Left hindlimb (tissue), 1 donor: ENCODE measurements around the gene SSPN.

Experiments
- DNase-seq: peaks from one replicate; pipeline ENCODE4 v3.0.0-alpha.2; 2018

The SSPN gene, protein sequence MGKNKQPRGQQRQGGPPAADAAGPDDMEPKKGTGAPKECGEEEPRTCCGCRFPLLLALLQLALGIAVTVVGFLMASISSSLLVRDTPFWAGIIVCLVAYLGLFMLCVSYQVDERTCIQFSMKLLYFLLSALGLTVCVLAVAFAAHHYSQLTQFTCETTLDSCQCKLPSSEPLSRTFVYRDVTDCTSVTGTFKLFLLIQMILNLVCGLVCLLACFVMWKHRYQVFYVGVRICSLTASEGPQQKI

GRCh38 chr12:26195250-26195640 is at the start of gene SSPN:
TSS of gene SSPN (plus strand) at chr12:26195573. CDS start at chr12:26195673, 100 bp downstream.
- DNase-seq = peak; percentile 90

- DNase-seq = no peak
These were observed 47.1 kb upstream of the SSPN start for GRCh38 chr12:26148291-26148690.

DNA sequence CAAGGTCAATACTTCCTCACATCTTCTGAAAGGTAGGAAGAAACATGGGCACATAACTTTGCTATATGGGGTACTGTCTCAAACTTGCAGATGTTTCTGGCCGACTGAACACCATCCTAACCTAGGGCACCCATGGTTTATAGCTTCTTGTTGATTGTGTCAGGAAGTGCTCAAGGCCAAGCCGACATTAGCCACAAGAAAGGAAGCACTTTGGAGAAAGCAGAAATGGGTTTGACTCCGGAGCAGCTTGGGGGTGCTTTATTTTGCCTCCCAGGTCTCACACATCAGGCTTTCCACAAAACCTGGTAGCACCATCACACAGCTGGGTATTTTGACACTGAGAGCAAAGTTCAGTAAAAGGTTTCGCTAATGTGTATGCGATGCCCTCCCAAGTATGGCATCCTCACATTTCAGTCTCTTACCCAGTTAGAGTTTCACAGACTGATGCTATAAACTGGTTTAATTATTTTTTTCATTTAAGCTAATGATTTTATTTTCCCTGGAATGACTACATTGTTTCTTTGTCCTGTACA is 45.3 kb upstream of the SSPN start:
- DNase-seq = no peak

GRCh38 chr12:26150736-26151450 is 44.5 kb upstream of the SSPN start:
- DNase-seq = no peak

GRCh38 chr12:26152507-26153102 is 42.8 kb upstream of the SSPN start:
- DNase-seq = no peak

GRCh38 chr12:26153421-26154154 is 41.8 kb upstream of the SSPN start:
- no peak for DNase-seq

DNA sequence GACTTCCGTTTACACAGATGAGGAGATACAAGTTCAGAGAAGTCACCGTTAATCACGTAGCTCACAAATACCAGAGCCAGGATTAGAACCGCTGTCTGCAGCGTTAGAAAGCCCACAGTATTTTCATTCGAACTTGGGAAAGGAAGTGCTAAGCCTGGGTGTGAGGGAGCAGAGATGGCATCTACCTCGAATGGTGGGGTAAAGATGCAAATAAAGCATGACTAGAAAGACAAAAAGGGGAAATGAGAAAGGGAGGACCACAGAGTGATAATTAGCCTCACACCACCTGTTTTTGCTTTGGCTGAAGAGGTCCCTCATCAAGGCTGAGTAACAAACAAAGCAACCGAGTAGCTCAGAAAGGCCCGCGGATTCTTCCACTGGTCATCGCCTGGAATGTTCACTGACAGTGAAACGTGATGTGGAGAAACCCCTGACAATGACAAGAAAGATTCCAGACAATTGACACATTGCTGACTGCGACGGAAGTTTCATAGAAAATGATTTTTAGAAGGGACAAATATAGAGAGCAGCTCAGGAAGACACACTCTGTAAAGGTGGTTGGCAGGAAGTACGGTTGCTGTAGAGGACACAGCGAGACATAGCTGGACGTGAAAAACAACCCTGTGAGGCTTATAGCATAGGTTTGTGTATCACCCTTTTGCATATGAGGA is 39.0 kb upstream of the SSPN start:
- no peak for DNase-seq

GRCh38 chr12:26157001-26157400 is 38.4 kb upstream of the SSPN start:
- DNase-seq = no peak

- no peak for DNase-seq
These were observed 37.2 kb upstream of the SSPN start for GRCh38 chr12:26158078-26158764.

- no peak for DNase-seq
These were observed 33.2 kb upstream of the SSPN start for GRCh38 chr12:26162174-26162573.

GRCh38 chr12:26162905-26163304 is 32.5 kb upstream of the SSPN start:
- DNase-seq = no peak

- DNase-seq = no peak
These were observed 31.3 kb upstream of the SSPN start for GRCh38 chr12:26164118-26164517.

- no peak for DNase-seq
These were observed 23.4 kb upstream of the SSPN start for GRCh38 chr12:26172013-26172412.

GRCh38 chr12:26172539-26172938 is 22.8 kb upstream of the SSPN start:
- DNase-seq = no peak

- no peak for DNase-seq
These were observed 22.3 kb upstream of the SSPN start for GRCh38 chr12:26172946-26173552.

DNA sequence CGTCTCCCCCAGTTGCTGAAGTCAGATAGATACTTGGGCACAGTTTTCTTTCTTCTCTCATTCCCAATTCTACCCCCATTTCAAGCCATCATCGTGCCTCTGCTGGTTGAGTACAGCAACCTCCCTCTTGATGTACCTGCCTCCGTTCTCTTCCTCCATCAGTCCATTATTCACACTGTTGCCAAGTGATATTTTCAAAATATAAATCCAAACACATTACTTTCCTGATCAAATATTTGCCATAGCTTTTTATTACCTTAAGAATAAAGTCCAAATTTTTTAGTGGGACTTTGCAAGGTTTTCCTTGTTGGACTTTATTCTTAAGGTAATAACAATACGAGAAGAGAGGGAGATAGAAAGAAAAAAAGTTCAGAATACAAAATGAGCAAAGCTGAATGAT is 18.6 kb upstream of the SSPN start:
- DNase-seq = no peak

DNA sequence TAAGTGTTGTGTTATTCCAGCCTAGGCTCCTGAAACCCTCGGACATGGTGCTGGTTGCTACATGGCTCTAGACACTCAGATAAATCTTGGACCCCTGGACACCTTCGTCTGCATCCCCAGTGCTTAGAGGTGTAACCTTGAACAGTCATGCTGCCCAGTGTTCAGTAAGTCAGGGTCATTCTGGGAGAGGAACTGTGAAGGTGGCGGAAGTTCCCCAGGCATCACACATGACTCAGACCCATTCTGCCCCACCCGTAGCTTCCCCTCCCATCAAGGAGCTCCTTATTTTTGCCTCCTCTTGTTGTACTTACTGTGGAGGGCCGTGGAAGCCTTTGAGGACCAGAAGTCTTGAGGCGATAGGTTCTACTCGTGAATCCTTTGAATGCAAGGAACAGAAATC is 18.1 kb upstream of the SSPN start:
- DNase-seq = no peak

DNA sequence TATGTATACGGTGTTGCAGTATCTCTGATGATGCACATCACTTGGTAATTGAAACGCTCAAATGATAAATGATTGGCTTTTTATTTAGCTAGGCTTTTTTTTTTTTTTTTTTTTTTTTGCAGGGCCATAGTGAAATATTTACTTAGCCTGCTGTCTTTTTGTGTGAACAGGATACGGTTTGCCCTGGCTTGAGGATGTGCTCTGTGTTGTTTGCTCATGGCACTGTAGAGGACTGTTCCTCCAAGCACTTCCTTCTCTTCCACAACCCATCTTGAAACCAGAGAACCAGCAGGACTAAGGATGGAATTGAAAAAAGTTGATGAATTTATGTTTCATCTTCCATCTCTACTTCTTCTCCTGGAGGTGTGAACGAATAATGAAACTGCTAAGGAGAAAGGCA is 15.5 kb upstream of the SSPN start:
- no peak for DNase-seq

DNA sequence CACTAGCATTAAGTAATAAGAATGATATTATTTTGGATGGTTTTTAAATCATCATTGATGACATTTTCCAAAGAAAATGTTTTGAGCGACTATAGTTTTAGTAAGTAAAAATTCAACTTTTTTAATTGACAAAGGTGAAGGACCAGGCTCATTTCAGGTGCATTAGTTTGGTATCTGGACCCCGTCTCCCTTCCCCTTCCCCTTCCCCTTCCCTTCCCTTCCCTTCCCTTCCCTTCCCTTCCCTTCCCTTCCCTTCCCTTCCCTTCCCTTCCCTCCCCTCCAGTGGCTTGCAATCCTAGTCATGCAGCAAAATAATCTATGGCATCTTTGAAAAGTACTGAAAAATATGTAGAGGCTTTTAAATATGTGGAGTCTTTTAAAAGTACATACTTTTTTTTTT is 13.0 kb upstream of the SSPN start:
- DNase-seq = no peak

DNA sequence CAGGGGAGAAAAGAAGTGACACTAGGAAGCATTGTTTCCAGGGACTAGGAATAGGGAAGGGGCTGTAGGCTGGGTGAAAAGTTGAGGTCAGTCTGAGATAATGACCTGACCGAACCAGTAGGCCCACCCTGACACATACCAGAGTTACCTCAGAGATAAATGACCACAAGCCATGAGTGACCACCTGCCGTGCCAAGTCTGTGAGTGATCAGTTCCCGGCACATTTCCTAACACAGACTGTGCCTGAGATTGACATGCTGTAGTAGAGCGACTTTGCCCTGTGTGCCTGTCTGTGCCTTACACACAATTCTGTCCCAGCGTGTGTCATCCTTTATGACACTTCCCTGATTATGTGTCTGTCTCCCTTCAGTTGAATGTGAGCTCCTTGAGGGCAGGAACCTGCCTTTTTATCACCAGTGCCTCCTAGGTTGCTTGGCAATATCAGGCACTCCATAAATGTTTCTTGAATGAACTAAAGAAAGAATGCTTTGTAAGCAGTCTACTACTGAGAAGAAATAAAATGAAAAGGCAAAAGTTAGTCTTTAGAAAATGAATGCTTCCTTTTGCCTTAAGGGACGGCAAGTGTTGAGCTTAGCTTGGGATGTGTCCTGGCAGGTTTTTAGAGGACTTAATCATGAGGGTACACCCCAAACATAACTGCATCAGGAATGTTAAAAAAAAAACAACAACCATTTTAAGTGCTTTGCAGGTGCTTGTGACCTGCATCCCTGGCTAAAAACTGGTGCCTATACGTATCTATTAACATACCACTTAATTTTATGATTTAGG is 9.6 kb upstream of the SSPN start:
- DNase-seq = no peak
